Activated T-cell treated with anti-CD3 and anti-CD28 coated beads, Interleukin-2, amount 50 U/mL, for 48 hours (primary cell): ENCODE data around the gene ST6GALNAC3.

Source experiments
- DNase-seq, 2 experiments: peaks; one replicate each; pipeline ENCODE4 v3.0.0-alpha.2; 2020

The ST6GALNAC3 gene

GRCh38 chr1:76471536-76471935, 397.0 kb downstream of the ST6GALNAC3 start:
- no peak for DNase-seq

- DNase-seq = no peak
Observed at GRCh38 chr1:76473591-76473990, 399.0 kb downstream of the ST6GALNAC3 start.

DNA sequence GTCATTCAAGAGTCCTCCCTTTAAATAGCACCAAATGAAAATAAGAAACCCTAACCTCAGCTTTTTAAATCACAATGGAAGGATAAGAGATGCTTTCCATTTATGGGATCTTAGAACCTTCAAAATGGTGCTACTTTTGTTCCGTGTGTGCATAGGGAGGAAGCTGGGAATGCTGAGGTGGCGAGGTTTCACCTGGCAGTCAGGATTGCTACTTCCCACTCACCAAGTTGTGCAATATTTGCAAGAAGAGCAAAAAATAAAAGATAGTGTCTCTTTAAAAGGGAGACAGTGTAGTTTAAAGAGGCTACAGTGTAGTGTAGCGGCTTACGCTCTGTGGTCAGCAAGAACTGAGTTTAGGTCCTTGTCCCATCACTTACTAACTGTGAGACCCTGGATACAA, 400.4 kb downstream of the ST6GALNAC3 start:
- no peak for DNase-seq

GRCh38 chr1:76477156-76477555, 402.6 kb downstream of the ST6GALNAC3 start:
- DNase-seq = no peak

DNA sequence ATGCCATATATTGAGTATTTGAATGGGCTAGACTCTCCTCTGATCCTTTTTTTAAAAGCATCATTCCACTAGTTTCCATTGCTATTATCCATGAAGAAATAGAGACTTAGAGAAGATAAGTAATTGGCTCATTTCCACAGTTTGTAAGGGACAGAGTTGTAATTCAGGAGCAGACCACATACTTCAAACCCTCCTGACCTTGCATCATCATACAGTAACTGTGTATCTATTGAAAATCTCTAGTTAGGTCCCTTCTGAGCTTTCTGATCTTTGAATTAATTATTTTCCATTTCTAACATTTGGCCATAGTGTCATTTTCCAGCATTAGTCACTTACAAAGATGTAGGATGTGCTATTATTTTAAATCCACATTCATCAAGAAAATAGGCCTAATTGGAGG, 406.3 kb downstream of the ST6GALNAC3 start:
- no peak for DNase-seq

DNA sequence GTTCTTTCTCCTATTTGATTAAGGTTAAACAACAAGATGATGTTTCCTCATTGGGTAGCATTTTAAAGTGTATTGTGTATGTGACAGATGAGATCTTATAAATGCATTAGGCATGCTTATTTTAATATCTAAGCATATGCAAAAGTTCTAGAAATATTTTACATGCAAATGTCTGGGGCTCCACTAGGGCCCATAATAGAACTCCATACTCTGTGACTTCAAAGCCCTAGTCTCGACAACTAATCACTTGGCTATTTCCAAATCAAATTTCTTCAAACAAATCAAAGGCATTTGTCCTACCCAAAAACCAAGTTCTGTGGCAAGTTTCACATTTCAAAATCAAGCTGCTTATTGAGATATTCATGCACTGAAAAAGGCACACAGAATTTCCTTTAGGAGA, 407.1 kb downstream of the ST6GALNAC3 start:
- DNase-seq = no peak

DNA sequence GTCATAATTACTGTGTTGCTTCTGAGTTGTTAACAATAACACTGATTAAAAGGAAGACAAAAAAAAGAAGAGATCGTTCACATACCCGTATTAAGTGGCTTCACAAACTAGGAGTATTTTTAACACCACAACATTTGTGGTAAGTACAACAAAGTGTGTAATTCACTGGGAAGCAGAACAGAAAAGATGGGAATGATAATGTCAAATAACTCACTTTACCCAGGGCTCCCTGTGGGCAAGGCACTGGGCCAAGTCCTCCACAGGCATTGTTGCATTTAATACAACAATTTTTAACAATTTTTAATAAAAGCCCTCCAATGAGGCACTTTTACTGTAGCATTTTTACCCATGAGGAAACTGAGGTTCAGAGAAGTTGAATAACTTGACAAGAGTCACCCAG, 407.7 kb downstream of the ST6GALNAC3 start:
- DNase-seq = no peak

GRCh38 chr1:76491737-76492136, 417.2 kb downstream of the ST6GALNAC3 start:
- no peak for DNase-seq

DNA sequence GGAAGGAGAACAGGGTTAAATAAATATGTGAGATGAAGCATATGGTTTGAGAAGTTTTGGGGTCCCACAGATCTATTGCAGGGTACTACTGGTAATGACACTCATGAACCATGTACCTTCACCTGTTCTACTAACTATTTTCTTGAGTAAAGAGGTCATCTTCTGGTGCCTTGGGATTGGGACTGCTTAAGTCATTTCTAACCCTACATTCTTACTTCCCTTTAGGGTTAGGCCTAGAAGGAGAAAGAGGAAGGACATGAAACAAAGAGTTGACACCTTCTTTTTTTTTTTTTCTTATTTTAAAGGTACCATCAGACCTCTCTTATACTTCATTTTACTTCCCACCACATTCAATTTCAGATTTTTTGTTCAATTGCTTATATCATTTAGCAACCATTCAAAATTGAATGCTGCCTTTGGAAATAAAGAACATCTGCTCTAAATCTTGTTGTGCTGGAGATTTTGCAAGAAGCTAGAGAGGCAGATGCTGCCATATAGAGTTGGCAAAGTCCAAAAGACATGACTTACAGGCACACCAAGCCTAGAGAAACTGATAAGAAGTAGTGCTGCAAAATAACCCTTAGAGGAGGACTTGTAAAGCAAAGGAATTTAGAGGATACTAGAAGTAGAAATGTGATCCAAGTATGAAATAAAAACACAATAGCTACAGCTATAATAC, 418.3 kb downstream of the ST6GALNAC3 start:
- DNase-seq = no peak

DNA sequence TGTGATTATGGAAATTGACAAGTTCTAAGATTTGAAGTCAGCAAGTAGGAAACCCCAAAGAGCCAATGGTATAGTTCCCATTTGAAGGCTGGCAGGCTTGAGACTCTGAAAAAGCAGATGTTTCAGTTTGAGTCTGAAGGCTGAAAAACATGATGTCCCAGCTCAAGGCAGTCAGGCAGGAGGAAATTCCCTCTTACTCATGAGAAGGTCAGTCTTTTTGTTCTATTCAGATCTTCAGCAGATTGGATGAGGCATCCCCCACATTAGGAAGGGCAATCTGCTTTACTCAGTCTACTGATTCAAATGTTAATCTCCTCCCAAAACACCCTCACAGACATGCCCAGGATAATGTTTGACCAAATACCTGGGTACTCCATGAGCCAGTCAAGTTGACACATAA, 420.3 kb downstream of the ST6GALNAC3 start:
- DNase-seq = no peak

GRCh38 chr1:76496871-76497270, 422.3 kb downstream of the ST6GALNAC3 start:
- no peak for DNase-seq

DNA sequence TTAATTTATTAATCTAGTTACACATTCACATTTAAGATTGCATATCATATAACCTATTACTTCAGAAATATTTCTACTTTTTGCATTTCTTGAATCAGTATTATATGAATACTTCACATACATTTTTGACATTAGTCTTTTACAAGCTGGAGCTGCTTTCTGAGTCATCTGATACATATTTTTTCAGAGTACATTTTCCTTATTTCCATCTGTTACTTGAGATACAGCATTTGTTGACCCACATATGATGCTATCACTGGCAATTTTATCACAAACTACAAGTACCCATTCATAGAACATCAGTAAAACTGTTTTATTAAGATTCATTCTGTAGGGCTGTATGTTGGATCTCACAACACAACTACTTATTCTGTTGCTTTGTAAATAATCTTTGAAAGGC, 425.6 kb downstream of the ST6GALNAC3 start:
- no peak for DNase-seq

DNA sequence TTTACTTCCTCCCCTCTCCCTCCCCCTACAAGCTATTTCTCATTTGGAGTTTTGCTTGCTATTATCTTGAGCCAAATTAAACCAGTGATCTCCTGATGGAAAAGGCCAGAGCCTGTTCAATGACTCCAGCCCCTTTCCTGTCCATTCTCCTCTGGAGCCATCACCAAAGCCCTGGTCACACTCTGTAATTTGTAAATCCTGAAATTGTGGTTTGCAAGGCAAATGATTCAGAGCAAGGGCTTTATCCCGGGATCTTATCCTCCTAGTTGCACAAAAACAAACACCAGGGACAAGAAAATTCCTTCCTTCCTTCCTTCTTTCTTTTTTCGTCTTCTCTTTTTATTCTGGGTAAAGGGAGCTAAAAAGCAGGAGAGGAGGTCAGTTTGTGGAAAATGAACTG, 426.6 kb downstream of the ST6GALNAC3 start:
- DNase-seq = no peak

DNA sequence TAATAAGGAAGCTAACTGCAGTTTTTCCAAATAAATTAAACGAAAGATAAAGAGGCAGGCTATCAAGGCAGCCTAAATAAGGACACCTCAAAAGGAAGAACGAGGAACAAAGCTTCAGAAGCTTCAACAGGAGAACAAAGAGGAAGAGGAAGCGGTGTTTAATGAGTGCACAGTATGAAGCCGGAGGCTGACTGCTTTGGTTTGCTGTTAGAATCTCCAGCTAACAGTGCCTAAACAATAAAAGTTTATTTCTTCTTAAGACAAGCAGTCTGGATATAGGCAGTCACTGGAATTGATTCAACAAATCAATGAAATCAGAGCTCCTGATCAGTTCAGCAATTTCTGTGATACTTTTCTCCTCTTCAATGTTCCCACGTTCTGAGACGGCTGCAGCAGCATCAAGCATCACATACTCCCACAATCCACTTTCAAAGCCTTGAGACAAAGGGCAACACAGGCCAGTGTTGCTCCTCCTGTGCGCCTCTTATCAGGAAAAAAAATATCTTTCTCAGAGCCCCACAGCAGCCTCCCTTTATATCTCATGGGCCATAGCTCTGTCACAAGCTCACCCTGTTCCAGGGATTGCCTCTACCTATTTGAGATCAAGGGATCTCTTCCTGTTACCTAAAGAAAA, 427.2 kb downstream of the ST6GALNAC3 start:
- no peak for DNase-seq

- DNase-seq = no peak
Observed at GRCh38 chr1:76503100-76503499, 428.6 kb downstream of the ST6GALNAC3 start.

DNA sequence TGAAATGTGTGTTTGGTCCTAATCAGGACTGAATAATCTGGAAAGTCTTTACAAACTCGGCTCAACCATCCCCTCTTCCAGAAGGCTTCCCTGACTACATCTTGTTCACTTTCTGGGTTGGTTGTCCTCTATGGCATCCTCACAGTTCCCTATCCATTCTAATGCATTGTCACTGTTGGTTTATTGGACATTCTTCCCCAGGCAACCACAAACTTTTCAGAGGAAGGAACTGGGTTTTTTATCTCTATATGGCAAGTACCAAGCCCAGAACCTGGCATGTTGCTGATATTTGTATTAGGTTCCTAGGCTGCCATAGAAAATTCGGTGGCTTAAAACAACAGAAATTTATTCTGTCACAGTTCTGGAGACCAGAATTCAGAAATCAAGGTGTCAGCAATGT, 429.2 kb downstream of the ST6GALNAC3 start:
- DNase-seq = no peak

GRCh38 chr1:76507376-76507775, 432.8 kb downstream of the ST6GALNAC3 start:
- DNase-seq = no peak

GRCh38 chr1:76508871-76509270, 434.3 kb downstream of the ST6GALNAC3 start:
- no peak for DNase-seq

GRCh38 chr1:76510672-76511557, 436.4 kb downstream of the ST6GALNAC3 start:
- no peak for DNase-seq

DNA sequence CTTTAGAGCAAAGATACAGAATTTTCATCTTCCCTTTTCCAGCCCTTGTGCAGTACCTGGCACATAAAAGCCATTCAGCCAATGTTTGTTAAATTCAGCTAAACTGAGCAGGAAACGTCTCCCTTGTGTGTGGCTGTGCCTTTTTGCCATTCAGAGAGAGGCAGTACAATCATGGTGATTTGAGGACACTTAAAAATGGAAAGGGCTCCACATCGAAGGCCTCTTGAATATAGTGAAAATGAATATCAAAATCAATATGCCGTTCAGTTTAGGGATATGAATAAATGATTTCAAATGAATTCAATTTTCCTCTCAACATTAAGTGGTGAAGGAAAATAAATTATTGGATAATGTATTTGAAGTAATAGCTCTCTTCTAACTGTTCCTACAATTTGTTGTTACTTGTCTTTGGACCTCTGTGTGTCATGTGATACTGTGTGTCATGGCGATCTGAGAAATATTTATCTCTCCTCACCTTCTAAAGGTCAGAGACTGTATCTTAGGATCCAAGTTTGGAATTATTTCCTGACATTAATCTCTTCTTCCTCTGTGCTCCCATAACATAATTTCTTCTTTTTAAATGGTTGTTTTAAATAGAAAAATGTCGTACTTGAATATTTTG, 437.1 kb downstream of the ST6GALNAC3 start:
- no peak for DNase-seq

DNA sequence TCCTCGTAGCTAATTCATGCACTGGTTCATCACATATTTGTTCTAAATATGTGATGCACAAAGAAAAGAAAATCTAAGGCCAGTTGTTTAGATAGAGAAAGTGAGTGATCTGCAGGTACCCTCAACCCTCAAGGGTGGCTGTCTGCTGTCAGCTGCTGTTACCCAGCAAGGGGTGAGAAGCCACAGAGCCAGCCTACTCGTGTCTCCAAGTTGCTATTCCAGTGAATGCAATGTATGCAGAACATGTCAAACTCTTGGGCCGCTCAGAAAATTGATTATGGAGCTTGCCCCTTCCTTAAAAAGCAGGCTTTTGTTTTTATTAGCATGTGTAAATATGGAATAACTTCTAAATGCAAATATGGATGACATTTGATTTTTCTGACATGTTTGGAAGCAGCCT, 456.4 kb downstream of the ST6GALNAC3 start:
- no peak for DNase-seq

- no peak for DNase-seq
Observed at GRCh38 chr1:76541618-76542017, 467.1 kb downstream of the ST6GALNAC3 start.

- no peak for DNase-seq
Observed at GRCh38 chr1:76542359-76542758, 467.8 kb downstream of the ST6GALNAC3 start.
